ENCODE results near the gene SKI.

Gene SKI

DNA sequence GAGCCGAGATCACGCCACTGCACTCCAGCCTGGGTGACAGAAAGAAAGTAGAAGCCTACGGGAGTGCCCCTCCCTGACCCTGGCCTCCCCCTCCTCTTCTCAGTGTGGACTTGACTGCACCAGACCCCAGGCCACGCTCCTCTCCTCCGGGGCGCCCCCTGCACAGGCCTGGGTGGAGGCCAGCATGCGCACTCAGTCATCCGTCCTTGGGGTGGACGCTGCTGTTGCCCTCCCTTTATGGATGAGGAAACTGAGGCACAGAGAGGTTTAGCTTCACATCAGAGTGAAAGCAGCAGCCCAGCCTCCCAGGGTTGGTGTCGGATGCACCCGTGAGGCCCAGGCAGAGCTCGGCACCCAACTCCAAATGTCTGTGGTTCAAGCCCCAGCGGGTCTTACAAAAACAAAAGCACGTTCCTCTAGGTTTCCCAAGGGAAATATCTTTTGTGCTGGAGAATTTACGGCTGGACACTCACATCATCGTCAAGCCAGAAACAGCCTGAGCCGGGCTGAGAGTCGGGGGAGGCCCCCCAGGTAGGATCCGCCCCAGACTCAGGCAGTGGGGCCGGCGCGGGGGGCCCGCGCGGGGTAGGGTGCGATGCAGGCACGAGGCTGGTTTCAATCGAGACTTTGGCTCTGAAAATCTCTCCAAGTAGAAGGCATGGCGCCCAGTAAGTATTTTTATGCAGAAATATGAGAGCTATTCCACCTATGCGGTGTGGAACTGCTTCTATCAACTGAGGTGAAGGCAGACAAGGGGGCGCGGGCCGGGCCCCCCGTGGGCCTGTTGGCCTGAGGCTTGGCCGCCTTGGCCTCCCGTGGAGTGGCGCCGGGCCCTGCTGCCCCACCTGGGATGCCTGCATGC is 126.6 kb downstream of the SKI start:
- Mint-ChIP-seq H3K9me3 (no peaks in the 10 kb centered on the region), H3K4me3 (no peak overlapping the region), H3K36me3 (peaks cover 6% of the 10 kb centered on the region), H3K27me3 (no peaks in the 10 kb centered on the region), H3K27ac (no peak overlapping the region), H3K4me1 (peaks cover 7% of the 10 kb centered on the region)
- no peak for ATAC-seq

DNA sequence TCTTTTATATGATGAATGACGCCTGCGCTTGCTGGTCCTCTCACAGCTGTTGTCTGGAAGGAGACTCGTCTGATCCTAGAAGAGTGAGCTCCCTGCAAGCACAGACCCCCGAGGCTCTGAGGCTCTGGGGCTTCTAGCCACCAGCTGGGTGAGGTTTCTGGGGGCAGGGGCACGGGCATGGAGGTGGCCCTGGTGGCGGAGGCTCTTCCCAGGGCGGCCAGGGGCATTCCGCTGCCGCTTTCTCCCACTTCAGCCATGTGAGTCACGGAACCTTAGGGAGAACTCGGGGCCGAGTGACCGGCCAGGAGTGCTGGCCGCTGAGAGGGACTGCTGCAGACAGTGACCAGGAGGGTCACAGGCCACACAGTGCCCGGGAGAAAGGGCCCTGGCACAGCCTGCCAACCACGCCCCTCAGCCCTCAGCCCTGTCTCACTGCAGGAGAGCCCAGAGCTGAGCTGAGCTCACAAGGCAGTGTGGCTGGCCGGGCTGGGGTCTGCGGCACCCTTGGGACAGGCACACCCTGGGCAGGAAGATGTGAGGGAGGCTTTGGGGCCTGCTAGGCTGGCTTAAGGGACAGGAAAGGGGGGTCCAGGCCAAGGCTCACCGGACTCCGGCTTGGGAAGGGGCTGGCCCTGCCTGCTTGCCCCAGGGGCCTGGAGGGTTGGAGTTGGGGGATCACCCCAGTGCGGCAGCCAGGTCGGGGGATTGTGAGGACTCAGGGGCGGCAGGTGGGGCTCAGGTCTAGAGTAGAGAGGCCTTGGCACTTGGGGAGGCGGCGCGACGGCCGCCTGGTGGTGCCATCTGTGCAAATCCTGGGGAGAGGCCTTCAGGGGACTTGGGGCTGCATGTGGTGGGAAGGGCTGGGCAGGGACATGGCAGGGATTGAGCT is 127.5 kb downstream of the SKI start:
- no peak for ATAC-seq

DNA sequence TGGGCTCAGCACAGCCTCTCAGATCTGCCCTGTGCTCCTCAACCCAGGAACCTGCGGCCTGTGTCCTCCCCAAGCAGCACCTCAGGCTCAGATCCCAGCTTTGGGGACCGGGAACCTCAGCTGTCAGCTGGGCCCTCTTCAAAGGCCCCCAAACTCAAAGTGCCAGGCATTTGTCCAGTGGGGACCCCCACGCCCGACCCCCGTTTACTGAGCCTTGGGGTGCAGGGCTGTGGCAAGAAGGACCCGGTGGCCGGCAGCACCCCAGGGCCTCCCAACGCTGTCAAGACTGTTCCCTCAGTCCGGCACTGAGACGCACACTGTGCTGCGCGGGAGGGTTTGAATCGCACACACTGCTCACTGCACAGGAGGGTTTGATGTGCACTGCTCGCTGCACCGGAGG is 128.3 kb downstream of the SKI start:
- H3K4me1 Mint-ChIP-seq: peaks cover 7% of the 10 kb centered on the region
- H3K4me3 Mint-ChIP-seq: no peak overlapping the region
- no peaks in the 10 kb centered on the region for H3K9me3 Mint-ChIP-seq
- H3K36me3 Mint-ChIP-seq: peaks cover 10% of the 10 kb centered on the region
- H3K27ac Mint-ChIP-seq: no peak overlapping the region
- no peaks in the 10 kb centered on the region for H3K27me3 Mint-ChIP-seq
- no peak for ATAC-seq

More for the DNA sequence above, 127.5 kb downstream of the SKI start:
- H3K4me1 Mint-ChIP-seq: peaks cover 7% of the 10 kb centered on the region
- H3K27me3 Mint-ChIP-seq: no peaks in the 10 kb centered on the region
- H3K27ac Mint-ChIP-seq: no peak overlapping the region
- H3K36me3 Mint-ChIP-seq: peaks cover 10% of the 10 kb centered on the region
- H3K4me3 Mint-ChIP-seq: no peak overlapping the region
- H3K9me3 Mint-ChIP-seq: no peaks in the 10 kb centered on the region

DNA sequence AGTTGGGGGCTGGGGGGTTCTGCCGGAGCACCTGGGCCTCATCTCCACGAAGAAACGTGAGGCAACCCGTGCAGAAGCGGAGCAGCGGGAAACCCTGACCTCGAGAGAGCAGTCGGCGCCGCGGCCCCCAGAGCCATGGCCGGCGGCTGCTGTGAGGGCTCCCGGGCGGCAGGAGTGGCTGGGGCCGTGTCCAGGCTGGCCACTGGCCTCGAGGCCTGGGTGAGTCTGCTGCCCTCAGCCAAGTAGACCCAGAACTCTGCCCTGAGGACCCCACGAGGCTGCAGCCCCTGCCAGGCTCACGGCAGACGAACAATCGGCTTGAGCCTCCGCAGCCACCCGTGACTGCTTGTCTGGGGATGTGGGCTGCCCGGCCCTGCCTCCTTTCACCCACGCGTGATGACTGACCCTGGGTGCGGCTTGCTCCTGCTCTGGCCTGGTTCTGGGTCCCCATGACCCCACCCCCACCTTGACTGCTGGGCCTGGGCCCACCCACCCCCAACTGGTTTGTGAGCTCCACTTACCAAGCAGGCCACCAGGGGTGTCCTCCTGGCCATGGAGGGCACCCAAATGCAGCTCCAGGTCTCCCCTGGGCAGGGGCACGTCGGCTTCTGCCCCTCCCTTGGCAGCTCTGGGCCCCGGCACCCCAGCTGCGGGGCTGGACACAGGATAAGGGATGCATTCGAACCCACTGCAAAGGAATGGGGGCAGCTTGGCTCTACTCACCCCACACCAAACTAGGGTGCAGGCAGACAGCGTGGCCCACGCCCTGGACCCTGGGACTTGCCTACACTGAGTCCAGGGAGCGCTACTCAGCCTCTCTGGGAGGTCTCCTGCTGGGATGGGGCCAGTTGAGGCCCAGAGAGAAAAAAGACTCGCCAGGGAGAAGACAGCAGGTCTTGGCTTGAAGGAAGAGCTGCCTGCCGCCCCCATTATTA is 129.1 kb downstream of the SKI start:
- no peaks in the 10 kb centered on the region for H3K27me3 Mint-ChIP-seq
- no peaks in the 10 kb centered on the region for H3K9me3 Mint-ChIP-seq
- H3K27ac Mint-ChIP-seq: no peak overlapping the region
- H3K36me3 Mint-ChIP-seq: peaks cover 13% of the 10 kb centered on the region
- H3K4me1 Mint-ChIP-seq: peaks cover 7% of the 10 kb centered on the region
- H3K4me3 Mint-ChIP-seq: no peak overlapping the region
- no peak for ATAC-seq

DNA sequence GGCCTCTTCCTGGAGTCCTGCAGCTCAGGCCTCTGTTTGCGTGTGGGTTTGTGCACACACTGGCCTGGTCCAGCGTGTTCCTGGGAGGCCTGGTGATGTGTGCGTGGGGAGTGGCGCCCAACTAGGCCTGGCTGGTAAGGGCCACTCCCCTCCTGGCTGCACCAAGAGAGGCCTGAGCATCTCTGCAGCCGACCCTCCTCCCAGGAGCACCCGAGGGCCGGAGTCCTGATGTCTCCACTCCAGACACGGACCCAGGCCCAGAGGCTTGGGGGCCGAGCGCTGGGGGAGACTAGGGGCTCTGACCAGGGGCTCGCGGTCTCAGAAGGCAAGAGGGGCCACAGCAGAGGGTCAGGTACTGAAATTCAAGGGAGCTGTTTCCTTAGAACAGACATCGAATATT is 130.0 kb downstream of the SKI start:
- Mint-ChIP-seq H3K27ac (no peak overlapping the region), H3K4me1 (peaks cover 7% of the 10 kb centered on the region), H3K4me3 (no peak overlapping the region), H3K36me3 (peaks cover 22% of the 10 kb centered on the region), H3K9me3 (peaks cover 3% of the 10 kb centered on the region), H3K27me3 (no peaks in the 10 kb centered on the region)
- ATAC-seq: no peak

DNA sequence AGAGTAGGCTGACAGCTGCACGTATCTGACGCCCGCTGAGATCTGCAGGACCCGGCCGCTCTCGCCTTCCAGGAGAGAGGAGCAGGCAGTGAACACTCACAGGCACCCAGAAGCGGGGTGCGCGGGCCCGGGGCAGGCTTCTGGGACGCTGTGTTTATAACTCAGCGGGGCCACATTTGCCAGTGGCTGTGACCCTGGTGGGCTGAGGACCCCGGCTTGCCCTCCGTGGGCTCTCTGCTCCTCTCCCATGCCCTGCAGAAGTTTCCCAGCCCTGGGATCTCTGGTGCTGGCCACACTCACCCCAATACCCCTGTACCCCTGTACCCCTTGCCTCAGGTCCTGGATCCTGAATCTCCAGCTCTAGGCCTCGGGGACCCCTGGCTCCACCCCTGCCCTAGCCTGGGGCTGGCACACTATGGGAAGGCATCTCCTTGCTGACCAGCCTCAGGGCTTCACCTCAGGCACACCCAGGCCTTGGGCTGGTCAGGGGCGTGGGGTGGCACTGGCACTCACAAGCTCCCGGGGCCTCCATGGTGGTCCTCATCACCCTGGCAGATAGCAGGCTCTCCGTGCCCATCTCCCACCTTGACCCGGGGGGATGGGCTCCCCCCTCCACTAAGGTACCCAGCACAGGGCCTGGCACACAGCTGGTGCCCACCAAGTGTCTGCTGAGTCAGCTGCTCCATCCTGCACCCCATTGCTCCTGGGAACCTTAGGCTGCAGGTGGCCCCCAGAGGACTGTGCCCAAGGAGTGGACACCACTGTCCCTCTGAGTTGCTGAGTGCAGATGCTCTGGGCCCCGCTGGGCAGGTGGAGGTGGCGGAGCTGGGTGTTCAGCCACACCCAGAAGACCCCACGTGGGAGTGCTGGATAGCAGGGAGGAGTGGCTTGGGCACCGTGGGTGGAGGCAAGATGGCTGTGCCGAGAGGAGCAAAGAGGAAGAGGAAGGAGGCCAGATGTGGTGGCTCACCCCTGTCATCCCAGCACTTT is 130.8 kb downstream of the SKI start:
- Mint-ChIP-seq H3K4me3 (no peak overlapping the region), H3K27me3 (no peaks in the 10 kb centered on the region), H3K9me3 (peaks cover 5% of the 10 kb centered on the region), H3K27ac (no peak overlapping the region), H3K4me1 (peaks cover under 1% of the 10 kb centered on the region), H3K36me3 (peaks cover 25% of the 10 kb centered on the region)
- ATAC-seq: no peak
